HL-60/S4 treated with phorbol 12-myristate 13-acetate at 8.2 ng/mL for 4 days and 3 days (cell line): Measurements from ENCODE around the gene RPL5.

Experiments used
- in situ Hi-C: fragments of 300-500 bp; cut with MboI; formaldehyde crosslinking; loops from 2 replicates; pipeline ENCODE4 v1.15.0; 2022; ENCODE audit warnings: low sequenced_read_pairs

RPL5 gene

DNA sequence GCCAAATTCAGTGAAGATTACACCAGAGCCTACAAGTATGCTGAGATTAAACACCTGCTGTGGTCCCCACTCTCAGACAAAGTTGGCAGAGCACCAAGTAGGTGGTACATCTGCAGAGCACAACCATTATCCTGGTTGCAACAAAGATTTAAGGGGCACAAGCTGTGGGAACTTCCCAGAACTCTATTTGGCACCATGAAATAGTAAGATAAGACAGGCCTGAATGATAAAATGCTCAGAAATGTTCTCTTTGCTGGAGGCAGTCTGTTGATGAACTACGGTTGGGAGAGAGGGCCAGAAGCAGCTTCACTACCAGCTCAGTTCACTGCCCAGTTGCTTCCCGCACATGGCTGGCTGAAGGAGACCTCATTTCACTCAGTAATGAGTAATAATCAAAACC lies 19.9 kb downstream of the RPL5 start:
- in situ Hi-C loops, result loop anchor here (10.0 kb wide), 1 partner anchor 143 kb away; no protein-coding TSS in a partner anchor

DNA sequence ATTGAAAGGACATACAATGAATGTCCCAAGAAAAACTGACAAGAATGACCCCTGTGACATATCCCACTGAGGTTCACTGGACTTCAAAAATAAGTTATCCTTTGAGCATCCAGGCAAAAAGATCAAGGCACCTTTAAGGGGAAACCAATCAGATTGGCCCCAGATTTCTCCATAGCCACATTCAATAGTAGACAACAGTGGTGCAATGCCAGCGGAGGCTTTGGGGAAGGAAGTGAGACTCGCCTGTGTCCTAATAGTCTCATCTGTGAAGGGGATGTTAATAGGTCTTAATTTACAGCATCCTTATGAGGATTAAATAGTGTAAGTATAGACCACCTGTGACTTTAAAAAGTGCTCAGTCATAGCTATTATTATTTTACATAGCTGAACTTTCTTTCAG lies 21.5 kb downstream of the RPL5 start:
- in situ Hi-C loops, result loop anchor here (10.0 kb wide), 1 partner anchor 142 kb away; no protein-coding TSS in a partner anchor

DNA sequence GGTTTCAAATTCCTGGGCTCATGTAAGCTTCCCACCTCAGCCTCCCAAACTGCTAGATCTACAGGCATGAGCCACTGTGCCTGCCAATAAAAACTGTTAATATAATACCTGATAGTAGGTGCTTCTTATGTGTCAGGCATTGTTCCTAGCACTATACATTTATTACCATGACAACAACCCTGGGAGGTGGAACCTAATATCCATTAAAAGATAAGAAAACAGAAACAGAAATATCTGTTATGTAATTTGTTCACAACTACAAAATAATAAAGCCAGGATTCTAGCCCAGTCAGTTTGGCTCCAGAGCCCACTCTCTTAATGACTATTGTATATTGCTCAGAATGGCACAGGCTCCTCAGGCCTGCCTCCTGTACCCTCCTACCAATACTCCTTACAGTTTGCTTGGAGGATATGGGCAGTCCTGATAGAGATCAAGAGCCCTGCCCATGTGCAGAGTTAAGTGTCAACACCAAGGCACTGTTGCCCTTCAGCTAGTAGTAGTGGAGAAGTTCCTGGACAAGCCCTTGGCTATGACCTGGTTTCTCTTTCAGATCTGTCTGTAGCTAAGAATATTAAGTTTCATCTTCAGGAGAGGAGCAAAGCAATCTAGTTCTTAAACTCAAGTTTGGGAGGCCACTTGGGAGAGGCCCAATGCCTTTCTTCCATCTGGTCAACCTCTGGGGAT lies 22.4 kb downstream of the RPL5 start:
- in situ Hi-C loops, result loop anchor here (10.0 kb wide), 1 partner anchor 141 kb away; no protein-coding TSS in a partner anchor

DNA sequence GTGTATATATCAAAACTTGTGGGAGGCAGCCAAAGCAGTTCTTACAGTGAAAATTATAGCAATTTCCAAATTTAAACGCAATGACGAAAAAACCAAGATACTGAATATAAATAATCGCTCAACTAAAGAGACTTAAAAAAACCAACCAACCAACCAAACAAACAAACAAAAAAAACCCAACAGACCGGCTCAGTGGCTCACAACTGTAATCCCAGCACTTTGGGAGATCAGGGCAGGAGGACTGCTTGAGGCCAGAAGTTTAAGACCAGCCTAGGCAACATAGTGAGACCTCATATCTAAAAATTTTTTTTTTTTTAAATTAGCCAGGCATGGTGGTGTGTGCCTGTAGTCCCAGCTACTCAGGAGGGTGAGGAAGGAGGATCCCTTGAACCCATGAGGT lies 23.4 kb downstream of the RPL5 start:
- in situ Hi-C loops, result loop anchor here (10.0 kb wide), 1 partner anchor 140 kb away; no protein-coding TSS in a partner anchor

DNA sequence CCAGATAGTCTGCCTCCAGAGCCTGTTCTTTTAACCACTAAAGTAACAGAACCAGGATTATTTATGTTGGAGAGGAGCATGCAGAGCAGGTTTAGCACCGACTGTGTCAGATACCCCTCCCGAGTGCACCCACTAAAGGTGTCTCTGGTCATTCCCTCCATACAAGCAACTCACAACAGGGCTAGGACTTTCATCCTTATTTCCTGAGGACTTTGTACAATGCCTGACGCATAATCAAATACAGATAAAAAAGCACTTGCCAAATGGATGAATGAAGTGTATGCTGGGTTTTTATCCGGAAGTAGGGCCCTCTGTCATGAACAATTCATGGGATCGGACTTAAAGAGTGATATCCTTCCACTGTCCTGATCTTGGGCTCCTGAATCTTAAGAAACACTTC lies 26.0 kb downstream of the RPL5 start:
- in situ Hi-C loops, result loop anchor here (10.0 kb wide), 1 partner anchor 137 kb away; no protein-coding TSS in a partner anchor

DNA sequence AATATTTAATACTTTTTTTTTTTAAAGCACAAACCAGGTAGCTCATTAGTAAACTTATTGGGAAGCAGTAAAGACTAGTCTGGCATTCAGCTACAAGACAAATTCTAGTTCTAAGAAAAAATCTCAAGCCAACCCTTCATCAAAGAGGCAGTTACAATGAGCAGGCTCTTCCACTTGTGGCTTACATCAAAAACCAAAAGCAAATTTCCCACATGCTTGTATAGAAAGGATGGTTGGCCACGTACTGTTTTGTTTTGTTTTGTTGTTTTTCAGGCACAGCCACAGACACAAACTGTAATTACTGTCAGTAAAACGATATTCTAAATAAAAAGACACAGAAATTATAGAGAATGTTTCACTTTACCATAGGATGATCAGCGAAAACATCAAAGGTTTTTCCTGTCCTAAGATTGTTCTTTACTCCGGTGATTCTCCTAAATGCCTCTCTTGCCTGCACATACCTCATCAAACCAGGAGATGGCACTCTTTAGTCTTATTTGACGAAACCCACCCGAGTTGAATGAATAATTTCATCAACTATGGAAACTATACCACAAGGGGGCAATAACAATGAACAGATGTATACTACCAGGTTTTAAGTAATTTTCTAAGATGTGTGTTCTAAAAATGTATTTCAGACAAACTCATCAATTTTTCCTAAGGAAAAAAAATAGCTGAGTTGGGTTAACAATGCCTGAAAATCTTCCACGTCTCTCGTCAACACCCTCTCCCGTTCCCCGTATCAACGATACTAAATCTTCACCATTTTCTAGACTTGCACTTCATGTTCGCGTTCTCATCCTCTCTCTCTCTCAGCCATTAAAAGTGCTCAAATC lies 26.9 kb downstream of the RPL5 start:
- in situ Hi-C loops, result loop anchor here (10.0 kb wide), 1 partner anchor 136 kb away; no protein-coding TSS in a partner anchor

DNA sequence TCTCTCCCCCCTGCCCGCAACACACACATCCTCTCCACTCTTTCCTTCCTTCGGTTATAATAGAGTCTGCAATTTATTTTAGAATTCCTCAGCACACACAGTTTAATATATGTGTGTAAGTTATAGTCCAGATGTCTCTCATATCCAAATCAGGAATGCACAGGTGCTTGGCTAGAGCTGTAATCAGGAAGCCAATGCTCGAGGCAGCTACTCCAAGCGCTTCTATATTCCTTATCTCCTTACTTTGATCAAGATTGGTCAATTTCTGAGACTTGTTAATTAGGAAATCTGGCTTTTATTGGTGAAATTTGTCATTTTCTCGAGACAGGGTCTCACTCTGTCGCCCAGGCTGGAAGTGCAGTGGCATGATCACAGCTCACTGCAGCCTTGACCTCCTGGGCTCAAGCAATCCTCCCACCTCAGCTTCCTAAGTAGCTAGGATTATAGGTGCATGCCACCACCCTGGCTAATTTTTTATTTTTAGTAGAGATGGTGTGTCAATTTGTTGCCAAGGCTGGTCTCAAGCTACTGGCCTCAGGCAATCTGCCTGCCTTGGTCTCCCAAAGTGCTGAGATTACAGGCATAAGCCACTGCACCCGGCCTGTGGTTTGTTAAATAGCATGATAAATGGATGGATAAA lies 27.7 kb downstream of the RPL5 start:
- in situ Hi-C loops, result loop anchor here (10.0 kb wide), 1 partner anchor 135 kb away; no protein-coding TSS in a partner anchor

DNA sequence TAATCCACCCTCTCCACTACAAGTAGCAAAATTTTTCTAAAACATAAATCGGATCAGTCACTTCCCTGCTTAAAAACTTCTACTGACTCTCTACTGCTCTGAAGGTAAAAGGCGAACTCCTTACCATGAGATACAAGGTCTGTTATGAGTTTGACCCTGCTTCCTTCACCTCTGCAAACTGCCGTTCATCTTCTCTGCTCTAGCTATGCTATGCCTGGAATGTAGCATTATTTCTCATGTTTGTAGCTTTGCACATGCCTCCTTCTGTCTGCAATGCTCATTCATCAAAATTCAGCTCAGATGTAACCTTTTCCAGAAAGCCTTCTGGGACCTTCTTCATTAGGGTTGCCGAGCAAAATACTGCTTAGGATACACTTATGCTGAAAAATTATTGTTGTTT lies 30.8 kb downstream of the RPL5 start:
- in situ Hi-C loops, result no loop called here

DNA sequence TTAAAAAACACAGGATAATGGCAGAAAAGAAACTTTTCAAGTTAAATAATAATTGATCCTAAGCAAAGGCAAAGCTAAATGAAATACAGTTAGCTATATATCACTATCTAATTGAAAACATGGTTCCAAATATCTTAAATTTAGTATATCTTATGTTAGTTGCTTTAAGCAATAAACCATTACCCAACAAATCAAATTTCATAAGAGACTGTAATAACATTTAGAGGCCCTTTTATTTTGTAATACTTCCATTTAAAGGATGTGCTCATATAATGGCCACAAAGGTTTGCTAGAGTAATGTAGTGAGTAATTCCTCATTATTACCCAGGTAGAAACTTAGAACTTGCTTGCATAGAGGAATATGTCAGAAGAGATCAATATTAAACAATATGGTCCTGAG lies 32.3 kb downstream of the RPL5 start:
- in situ Hi-C loops, result no loop called here

DNA sequence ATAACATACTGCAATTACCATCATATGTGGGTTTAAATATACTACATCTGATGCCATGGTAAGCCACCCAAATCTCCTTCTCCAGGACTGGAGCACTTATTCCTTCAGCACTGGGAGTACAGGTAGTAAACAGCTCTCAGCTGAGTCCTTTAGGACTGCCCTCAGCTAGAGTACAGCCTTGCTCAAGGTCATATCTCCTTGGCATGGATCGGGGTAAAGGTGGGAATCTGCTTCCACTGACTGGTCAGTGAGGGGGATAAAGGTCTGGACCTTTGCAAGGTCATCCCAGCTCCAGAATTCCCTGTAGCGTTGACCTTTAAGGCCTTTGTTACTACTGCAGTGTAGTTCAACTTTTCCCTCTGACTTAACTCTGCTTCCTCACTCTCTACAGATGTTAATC lies 38.8 kb downstream of the RPL5 start:
- in situ Hi-C loops, result no loop called here

DNA sequence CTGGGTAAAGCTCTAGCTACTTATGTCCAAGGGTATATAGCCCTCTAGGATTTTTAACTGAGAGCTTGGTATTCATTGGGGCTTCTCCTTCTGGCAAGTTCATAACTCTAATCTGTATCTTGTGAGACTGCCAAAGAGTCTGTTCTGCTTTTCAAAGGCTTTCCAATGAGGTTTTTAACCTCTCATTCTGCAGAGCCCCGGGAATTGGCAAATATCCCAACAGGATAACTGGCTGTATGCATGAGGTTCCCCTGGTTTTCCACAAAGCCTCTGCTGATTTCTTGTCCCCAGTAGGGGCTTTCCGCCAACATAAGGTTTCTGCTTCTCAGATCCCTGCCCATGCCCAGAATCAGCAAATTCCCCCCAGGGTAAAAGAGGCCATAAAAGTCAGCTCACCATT lies 40.9 kb downstream of the RPL5 start:
- in situ Hi-C loops, result no loop called here

DNA sequence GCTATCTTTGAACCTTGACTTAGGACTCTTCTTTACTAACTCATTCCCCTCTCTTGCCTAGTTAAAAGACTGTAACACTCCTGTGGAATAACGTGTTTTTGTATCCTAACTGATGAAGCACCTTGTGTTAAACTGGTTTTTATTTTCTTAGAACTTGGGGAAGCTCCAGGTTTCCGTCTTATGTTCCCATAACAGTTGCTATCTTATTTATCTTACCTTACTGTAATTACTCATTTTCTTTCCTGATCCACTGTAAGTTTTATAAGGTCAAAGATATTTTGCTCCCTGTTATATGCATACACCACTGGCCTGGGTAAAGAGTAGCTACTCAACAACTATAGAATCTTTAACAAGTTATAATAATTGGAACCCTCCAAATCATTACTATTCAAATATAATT lies 43.1 kb downstream of the RPL5 start:
- in situ Hi-C loops, result no loop called here

DNA sequence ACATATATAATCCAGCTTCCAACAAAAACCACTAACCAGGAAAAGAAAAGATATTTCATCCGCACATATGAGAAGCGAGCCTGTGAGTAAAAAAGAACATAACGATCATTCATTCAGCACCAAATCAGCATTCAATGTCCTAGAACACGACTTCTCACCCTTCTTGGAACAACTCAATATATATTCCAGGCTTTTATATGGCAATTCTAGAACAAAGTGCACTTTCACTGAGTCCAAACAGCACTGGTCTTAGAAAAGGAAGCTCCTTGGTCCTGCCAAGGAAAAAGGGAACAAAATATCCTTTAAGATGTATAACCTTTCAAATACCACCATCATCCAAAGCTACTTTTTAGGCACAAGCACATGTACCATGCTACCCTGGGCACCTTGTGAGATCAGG lies 44.5 kb downstream of the RPL5 start:
- in situ Hi-C loops, result no loop called here

DNA sequence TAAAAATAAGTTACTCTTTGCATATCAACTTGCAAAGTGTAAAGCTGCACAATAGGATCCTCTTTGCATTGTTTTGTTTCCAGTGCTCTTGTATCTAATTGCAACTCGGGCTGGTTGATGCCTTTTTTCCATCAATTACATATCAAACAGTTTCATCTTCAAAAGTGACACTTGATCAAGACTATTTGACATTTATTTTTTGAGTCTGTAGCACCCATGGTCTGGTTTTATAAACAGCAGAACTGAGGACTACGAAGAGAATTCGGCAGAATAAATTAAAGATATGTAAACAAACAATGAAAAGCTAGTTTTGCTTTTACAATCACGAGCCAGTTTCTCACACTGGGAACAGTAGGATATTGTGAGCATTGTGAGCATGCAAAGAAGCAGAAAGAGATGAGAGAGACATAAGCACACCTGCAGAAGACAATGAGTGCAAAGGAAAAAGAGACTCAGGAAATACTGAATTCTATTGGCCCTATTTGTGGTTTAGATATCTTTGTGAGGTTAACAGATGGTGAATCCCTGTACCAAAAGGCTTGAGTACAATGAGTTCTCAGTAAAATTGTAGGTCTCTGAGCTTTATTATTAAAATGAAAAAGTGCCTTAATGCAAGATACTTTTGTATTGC lies 45.4 kb downstream of the RPL5 start:
- in situ Hi-C loops, result no loop called here

DNA sequence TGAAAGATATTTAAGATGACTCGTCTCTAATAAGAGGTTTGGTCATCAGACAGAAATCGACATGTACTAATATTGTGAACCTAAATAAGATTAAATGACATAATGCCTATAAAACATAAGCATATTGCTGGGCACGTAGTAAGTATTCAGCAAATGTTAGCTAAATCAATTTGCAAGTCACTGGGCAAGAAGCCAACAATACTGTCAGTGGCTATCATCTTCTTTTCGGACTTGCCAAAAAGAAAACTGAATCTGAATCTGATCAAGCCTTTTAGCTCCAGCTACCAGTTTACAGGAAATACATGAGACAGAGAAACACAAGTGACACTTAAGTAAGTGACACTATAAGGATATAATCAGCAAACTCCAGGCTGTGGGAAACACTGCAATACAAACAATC lies 46.0 kb downstream of the RPL5 start:
- in situ Hi-C loops, result no loop called here

DNA sequence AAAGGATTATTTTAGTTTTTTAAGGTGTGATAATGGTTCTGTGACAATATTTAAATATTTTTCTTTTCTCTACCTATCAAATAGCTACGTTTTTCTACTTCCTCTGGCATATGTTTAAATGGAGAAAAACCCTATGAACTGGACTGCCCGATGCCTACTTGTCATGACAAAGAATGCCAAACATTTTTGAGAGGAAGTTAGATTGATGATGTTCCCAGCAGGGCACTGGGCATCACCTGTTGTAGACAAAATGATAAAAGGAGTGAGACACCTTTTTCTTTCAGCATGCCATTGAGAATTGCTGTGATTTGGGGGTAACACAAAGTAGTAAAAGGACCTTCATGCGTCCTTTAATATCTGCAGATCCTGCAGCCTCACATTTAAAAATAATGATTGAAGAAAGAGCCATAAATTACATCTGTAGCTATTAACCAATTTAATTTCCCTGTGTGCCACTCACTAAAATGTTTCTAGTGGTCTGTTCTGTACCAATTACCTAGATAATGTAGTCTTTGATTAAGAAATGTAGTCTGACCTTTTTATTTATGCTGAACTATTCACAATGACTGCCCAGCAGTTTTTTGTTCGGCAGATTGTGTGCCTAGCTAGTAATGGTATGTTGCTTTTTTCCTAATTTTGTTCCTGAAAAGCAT lies 47.6 kb downstream of the RPL5 start:
- in situ Hi-C loops, result no loop called here

DNA sequence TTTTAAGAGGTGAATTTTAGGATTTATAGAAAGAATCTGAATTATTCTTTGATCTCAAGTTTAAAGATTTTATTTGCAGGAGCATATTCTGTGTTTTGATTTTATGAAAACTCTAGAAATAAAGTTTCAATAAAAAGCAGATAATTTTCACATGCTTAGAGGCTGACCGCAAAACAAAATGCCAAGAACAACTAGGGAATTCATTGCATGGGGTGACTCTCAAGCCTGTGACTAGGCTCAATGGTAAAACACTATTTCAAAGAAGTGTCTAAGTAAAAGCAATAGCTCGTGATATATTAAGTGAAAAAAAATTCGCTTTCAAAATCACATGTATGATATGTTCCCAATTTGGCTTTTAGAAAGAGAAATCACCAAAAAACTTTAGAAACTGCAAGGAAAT lies 49.6 kb downstream of the RPL5 start:
- in situ Hi-C loops, result no loop called here

DNA sequence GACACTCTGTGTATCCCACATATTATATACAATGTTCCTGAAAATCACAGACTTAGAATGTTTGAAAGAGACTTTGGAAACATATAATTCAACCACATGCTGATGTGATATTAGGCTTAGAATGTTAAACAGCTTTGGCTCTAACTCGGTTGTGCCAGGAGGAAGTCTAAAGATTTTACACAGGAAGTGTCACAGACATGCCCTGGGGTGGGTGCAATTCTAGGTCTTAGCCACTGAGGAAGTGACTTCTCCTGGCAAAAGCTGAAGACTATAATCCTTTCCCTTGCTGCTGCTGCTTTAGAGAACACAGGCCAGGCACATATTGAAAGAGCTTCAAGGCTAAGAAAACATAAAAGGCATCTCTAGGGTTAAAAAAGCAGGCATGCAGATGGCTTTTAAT lies 51.0 kb downstream of the RPL5 start:
- in situ Hi-C loops, result no loop called here

DNA sequence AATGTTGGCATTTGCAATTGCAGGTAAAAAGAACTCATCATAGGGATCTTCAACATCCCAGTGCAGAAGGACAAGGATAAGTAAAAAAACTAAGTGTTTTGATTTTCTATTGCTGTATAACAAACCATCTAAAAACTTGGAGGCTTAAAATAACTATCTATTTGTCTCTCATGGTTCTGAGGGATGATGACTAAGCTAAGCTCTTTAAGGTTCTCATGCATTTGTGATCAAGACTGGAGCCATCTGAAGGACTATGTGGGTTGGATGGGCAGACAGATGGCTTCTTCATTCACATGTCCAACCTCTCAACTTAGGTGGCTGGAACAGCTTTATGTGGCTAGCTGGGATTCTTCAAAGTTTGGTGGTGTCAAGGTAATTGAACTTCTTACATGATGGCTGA lies 51.5 kb downstream of the RPL5 start:
- in situ Hi-C loops, result no loop called here

DNA sequence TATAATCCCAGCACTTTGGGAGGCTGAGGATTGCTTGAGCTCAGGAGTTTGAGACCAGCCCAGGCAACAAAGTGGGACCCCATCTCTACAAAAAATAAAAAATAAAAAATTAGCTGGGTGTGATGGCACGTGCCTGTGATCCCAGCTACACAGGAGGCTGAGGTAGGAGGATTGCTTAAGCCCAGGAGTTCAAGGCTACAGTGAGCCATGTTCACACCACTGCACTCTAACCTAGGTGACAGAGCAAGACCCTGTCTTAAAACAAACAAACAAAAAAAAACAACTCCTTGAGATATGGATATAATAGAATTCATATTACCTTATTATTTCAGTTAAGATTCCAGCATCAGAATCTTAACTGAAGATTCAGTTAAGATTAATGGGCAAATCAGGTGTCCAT lies 52.4 kb downstream of the RPL5 start:
- in situ Hi-C loops, result no loop called here
